Gastrocnemius medialis (tissue), 4 donors: ENCODE data around the gene SLC2A2.

ENCODE experiments used
- POLR2A ChIP-seq, 2 donors: fragments of 450-650 bp; IDR thresholded peaks; one replicate each; pipeline ENCODE4 v1.6.1; 2017; ENCODE audit warnings: antibody characterized with exemption in 2 of 2, mild to moderate bottlenecking in 2 of 2, moderate library complexity in 2 of 2
- TF ChIP-seq, protein P1 (sequence below), 5 experiments: fragments of 450-650 bp in 3 of 5; fragments of 200-600 bp in 2 of 5; sonication (generic) in 2 of 5; IDR thresholded peaks in 4 of 5; conservative IDR thresholded peaks in 1 of 5; 1 replicate in 4 of 5; 2 replicates in 1 of 5; pipeline ENCODE4 v1.5.1; 2016 to 2019; ENCODE audit warnings: antibody characterized with exemption in 5 of 5, mild to moderate bottlenecking in 3 of 5, moderate library complexity in 3 of 5

- TF ChIP-seq, protein P1, sequence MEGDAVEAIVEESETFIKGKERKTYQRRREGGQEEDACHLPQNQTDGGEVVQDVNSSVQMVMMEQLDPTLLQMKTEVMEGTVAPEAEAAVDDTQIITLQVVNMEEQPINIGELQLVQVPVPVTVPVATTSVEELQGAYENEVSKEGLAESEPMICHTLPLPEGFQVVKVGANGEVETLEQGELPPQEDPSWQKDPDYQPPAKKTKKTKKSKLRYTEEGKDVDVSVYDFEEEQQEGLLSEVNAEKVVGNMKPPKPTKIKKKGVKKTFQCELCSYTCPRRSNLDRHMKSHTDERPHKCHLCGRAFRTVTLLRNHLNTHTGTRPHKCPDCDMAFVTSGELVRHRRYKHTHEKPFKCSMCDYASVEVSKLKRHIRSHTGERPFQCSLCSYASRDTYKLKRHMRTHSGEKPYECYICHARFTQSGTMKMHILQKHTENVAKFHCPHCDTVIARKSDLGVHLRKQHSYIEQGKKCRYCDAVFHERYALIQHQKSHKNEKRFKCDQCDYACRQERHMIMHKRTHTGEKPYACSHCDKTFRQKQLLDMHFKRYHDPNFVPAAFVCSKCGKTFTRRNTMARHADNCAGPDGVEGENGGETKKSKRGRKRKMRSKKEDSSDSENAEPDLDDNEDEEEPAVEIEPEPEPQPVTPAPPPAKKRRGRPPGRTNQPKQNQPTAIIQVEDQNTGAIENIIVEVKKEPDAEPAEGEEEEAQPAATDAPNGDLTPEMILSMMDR (IDR thresholded peaks at IDR 0.05 in 4 of 5, conservative IDR thresholded peaks at IDR 0.05 in 1 of 5), result no peak
- TF ChIP-seq POLR2A (IDR thresholded peaks at IDR 0.05), result no peak
Measured at GRCh38 chr3:171068658-171069057, 42.1 kb upstream of the SLC2A2 start.
